SU-DHL-6 (cell line): ENCODE results near the gene ADARB2.

ENCODE experiments used
- H2AFZ ChIP-seq: fragments of 200-600 bp; sonication (generic); 2 replicates; pipeline ENCODE4 v1.6.1; 2014; ENCODE audit warnings: low read depth, mild to moderate bottlenecking, moderate library complexity, mixed read lengths, antibody characterized with exemption, low read length; ENCODE audit not compliant: severe bottlenecking
- H3F3A ChIP-seq: fragments of 200-600 bp; shearing (Covaris generic); 2 replicates; pipeline ENCODE4 v1.6.0; 2016; ENCODE audit warnings: antibody characterized with exemption, mild to moderate bottlenecking; ENCODE audit not compliant: insufficient read depth
- H3K27ac ChIP-seq: fragments of 200-600 bp; sonication (generic); 2 replicates; pipeline ENCODE4 v1.5.1; 2016; ENCODE audit warnings: low read depth, mild to moderate bottlenecking, low read length, moderate library complexity, mixed read lengths
- H3K27me3 ChIP-seq: fragments of 200-600 bp; sonication (generic), shearing (Covaris generic); 2 replicates; pipeline ENCODE4 v1.6.0; 2014; ENCODE audit warnings: mild to moderate bottlenecking, low read length
- H3K36me3 ChIP-seq: fragments of 200-600 bp; sonication (generic); 2 replicates; pipeline ENCODE4 v1.6.1; 2014; ENCODE audit warnings: mild to moderate bottlenecking, low read length, mixed read lengths
- H3K4me2 ChIP-seq: fragments of 300-600, 200-600 bp; shearing (Covaris generic), sonication (generic); 2 replicates; pipeline ENCODE4 v1.6.0; 2014; ENCODE audit warnings: low read length, low read depth, mild to moderate bottlenecking; ENCODE audit not compliant: poor library complexity, severe bottlenecking
- H3K4me3 ChIP-seq: fragments of 200-600 bp; sonication (generic); 2 replicates; pipeline ENCODE4 v1.5.1; 2014; ENCODE audit warnings: antibody characterized with exemption, low read length, mild to moderate bottlenecking, mixed read lengths; ENCODE audit not compliant: insufficient read depth, poor library complexity, severe bottlenecking
- H3K79me2 ChIP-seq: fragments of 200-600 bp; sonication (generic); 2 replicates; pipeline ENCODE4 v1.6.1; 2014; ENCODE audit warnings: mild to moderate bottlenecking, low read length, moderate library complexity; ENCODE audit not compliant: insufficient read depth
- H3K9ac ChIP-seq: fragments of 200-600 bp; sonication (generic); 2 replicates; pipeline ENCODE4 v1.7.0; 2014; ENCODE audit warnings: mild to moderate bottlenecking, low read length
- H3K9me2 ChIP-seq: fragments of 200-600 bp; sonication (generic); replicated peaks from 2 replicates; pipeline ENCODE4 v1.6.1; 2014; ENCODE audit warnings: low read length; ENCODE audit not compliant: insufficient read depth
- H3K9me3 ChIP-seq: fragments of 200-600 bp; sonication (generic); 2 replicates; pipeline ENCODE4 v1.6.1; 2014; ENCODE audit warnings: low read length, mixed read lengths; ENCODE audit not compliant: insufficient read depth
- H4K20me1 ChIP-seq: fragments of 200-600 bp; sonication (generic); 2 replicates; pipeline ENCODE4 v1.6.1; 2014; ENCODE audit warnings: low read depth, mild to moderate bottlenecking, antibody characterized with exemption, low read length, moderate library complexity, mixed read lengths
- EZH2phosphoT487 ChIP-seq: fragments of 200-600 bp; sonication (generic), shearing (Covaris generic); conservative IDR thresholded peaks from 2 replicates; pipeline ENCODE4 v1.6.1; 2018; ENCODE audit warnings: mild to moderate bottlenecking, antibody characterized with exemption, low read length, moderate library complexity, mixed read lengths
- TF ChIP-seq, protein P1 (sequence below): fragments of 200-600 bp; sonication (generic); IDR thresholded peaks from one replicate; pipeline ENCODE4 v1.5.1; 2017; ENCODE audit warnings: antibody characterized with exemption, mild to moderate bottlenecking, low read length, moderate library complexity; ENCODE audit not compliant: insufficient read depth, poor library complexity, severe bottlenecking

Gene ADARB2

DNA sequence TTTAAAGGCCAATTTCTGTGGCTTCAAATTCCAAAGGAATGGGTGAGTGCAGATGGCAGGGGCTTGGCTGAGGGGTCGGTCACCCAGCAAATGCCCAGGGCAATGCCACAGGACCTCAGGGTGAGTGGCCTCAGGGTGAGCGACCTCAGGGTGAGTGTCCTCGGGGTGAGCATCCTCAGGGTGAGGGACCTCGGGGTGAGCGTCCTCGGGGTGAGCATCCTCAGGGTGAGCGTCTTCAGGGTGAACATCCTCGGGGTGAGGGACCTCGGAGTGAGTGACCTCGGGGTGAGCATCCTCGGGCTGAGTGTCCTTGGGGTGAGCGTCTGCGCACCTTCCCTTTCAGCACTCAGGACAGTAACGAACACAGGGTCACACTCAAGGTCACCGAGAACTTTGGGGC lies 59.2 kb downstream of the ADARB2 start:
- H4K20me1 ChIP-seq, result no peaks in the 10 kb centered on the region
- H3K4me2 ChIP-seq, result no peak overlapping the region
- no peaks in the 10 kb centered on the region for H3K27me3 ChIP-seq
- no peaks in the 10 kb centered on the region for H3K79me2 ChIP-seq
- peak overlapping the region; percentile 4; the same call in 1 of the 2 replicates for H3K9ac ChIP-seq
- TF ChIP-seq, protein P1, sequence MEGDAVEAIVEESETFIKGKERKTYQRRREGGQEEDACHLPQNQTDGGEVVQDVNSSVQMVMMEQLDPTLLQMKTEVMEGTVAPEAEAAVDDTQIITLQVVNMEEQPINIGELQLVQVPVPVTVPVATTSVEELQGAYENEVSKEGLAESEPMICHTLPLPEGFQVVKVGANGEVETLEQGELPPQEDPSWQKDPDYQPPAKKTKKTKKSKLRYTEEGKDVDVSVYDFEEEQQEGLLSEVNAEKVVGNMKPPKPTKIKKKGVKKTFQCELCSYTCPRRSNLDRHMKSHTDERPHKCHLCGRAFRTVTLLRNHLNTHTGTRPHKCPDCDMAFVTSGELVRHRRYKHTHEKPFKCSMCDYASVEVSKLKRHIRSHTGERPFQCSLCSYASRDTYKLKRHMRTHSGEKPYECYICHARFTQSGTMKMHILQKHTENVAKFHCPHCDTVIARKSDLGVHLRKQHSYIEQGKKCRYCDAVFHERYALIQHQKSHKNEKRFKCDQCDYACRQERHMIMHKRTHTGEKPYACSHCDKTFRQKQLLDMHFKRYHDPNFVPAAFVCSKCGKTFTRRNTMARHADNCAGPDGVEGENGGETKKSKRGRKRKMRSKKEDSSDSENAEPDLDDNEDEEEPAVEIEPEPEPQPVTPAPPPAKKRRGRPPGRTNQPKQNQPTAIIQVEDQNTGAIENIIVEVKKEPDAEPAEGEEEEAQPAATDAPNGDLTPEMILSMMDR, result no peak
- no peak for TF ChIP-seq EZH2phosphoT487
- H3K4me3 ChIP-seq, result no peak overlapping the region
- no peaks in the 10 kb centered on the region for H3K9me2 ChIP-seq
- H3F3A ChIP-seq, result no peaks in the 10 kb centered on the region
- no peak overlapping the region for H3K27ac ChIP-seq
- H2AFZ ChIP-seq, result no peak overlapping the region
- H3K9me3 ChIP-seq, result no peaks in the 10 kb centered on the region
- no peaks in the 10 kb centered on the region for H3K36me3 ChIP-seq

DNA sequence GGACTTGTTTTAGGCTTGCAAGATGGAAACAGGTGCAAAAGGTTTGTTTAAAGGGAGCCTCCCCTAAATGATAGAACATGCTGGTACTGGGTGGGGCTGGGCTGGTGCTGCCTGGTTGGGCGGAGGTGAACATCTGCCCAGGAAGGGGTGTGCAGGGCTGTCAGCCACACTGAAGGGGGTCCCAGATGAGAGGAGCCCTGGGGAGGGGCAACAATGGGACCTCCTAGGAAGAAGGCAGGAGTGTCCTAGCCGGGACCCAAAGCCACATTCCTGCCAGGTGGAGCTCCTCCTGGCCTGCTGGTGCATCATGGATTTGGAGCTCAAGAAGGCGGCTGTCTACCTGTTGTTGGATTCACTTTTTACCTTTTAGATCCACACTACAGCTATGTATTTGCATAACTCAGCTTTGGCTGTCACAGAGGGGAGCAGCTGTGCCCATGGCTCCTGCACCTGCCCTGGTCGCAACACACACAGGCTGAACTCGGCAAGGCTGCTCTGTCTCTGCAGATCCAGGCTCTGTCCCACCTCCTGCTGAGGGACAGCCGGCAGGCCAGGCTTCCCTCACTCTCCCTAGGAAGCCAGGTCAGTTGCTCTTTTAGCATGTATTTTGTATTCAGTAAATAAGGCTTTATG lies 59.9 kb downstream of the ADARB2 start:
- TF ChIP-seq, protein P1, result no peak
- TF ChIP-seq EZH2phosphoT487, result no peak
- Histone ChIP-seq H3K27ac (no peak overlapping the region), H3K9ac (peak overlapping the region; percentile 4; the same call in 1 of the 2 replicates), H3K36me3 (no peaks in the 10 kb centered on the region), H3K79me2 (no peaks in the 10 kb centered on the region), H3K9me3 (no peaks in the 10 kb centered on the region), H4K20me1 (no peaks in the 10 kb centered on the region), H2AFZ (no peak overlapping the region), H3K9me2 (no peaks in the 10 kb centered on the region), H3K4me3 (no peak overlapping the region), H3F3A (no peaks in the 10 kb centered on the region), H3K27me3 (no peaks in the 10 kb centered on the region), H3K4me2 (peak overlapping the region; percentile 39)

DNA sequence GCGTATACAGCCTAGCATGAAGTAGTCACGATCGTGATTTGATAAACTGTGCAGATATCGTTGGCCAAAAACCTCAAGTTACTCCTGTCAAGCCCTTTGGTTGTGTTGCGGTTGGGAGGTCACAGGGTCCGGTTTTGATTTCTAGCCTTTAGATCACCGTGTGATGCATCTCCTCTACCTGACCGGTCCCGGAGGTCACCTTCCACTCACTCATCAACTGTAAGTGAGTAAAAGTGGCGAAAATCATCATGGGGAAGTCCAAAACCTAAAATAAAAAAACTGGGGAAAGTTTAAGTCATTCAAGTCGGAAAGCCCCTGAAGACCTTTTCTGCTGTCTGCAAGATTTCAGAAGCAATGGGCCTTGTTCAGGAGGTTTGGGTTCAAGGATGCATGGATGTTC lies 62.8 kb downstream of the ADARB2 start:
- Histone ChIP-seq H3K79me2 (no peaks in the 10 kb centered on the region), H3K27me3 (no peaks in the 10 kb centered on the region), H3K9me2 (no peaks in the 10 kb centered on the region), H3F3A (no peaks in the 10 kb centered on the region), H2AFZ (no peak overlapping the region), H3K4me3 (no peak overlapping the region), H3K4me2 (no peak overlapping the region), H3K9ac (no peak overlapping the region), H3K36me3 (no peaks in the 10 kb centered on the region), H4K20me1 (no peaks in the 10 kb centered on the region), H3K27ac (no peak overlapping the region), H3K9me3 (no peaks in the 10 kb centered on the region)
- no peak for TF ChIP-seq EZH2phosphoT487
- TF ChIP-seq, protein P1, result no peak
